HG02938 (cell line): ENCODE data around the gene MTCH1.
A peak's percentile ranks its signal among the peaks of the same experiment; 100 is the strongest.
"Not testable (repeated sequence)": the region's sequence is repeated elsewhere in the genome, so short reads cannot be mapped to it uniquely, and the experiment has no call there.

Experiments
- ATAC-seq: cut with Tn5 transposase; IDR thresholded peaks from one replicate; pipeline ENCODE4 v1.9.1; 2021; ENCODE audit warnings: mild to moderate bottlenecking, moderate library complexity; ENCODE audit not compliant: unreplicated experiment

The MTCH1 gene

GRCh38 chr6:36997811-36998722 lies 12.1 kb upstream of the MTCH1 start:
- no peak for ATAC-seq

DNA sequence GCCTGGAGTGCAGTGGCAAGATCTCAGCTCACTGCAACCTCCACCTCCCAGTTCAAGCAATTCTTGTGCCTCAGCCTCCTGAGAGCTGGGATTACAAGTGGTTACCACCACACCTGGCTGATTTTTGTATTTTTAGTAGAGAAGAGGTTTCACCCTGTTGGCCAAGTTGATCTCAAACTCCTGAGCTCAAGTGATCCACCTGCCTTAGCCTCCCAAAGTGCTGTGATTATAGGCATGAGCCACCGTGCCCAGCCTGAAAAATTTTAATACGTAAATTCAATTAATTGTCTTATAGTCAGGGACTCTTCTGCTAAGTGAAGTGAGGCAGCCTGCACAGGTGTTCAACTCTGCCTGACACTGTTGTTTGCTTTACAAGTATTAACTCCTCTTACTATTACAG lies 4.4 kb upstream of the MTCH1 start:
- not testable (repeated sequence) for ATAC-seq

- no peak for ATAC-seq
These were observed 3.3 kb upstream of the MTCH1 start for GRCh38 chr6:36989264-36989663.

DNA sequence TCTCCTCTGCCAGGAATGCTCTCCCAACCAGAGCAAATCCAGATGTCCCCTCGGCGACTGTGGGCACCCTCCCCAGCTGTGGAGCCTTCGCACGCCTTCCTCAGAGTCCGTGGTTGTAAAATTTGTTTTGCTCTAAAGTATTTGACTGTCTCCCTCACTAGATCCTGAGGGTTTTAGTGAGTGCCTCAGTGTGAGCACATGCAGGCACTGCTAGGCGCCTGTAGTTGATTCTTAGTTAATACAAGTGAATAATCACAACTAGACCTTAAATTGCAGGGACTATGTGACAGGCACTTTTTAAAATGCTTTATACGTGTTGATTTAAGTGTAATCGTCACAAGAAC lies 680 bp upstream of the MTCH1 start:
- ATAC-seq = peak; percentile 15

GRCh38 chr6:36985417-36985807 lies 584 bp downstream of the MTCH1 start:
- ATAC-seq = no peak

GRCh38 chr6:36984581-36985416 lies 1.2 kb downstream of the MTCH1 start:
- ATAC-seq = no peak

GRCh38 chr6:36983538-36983937 lies 2.5 kb downstream of the MTCH1 start:
- ATAC-seq = no peak

DNA sequence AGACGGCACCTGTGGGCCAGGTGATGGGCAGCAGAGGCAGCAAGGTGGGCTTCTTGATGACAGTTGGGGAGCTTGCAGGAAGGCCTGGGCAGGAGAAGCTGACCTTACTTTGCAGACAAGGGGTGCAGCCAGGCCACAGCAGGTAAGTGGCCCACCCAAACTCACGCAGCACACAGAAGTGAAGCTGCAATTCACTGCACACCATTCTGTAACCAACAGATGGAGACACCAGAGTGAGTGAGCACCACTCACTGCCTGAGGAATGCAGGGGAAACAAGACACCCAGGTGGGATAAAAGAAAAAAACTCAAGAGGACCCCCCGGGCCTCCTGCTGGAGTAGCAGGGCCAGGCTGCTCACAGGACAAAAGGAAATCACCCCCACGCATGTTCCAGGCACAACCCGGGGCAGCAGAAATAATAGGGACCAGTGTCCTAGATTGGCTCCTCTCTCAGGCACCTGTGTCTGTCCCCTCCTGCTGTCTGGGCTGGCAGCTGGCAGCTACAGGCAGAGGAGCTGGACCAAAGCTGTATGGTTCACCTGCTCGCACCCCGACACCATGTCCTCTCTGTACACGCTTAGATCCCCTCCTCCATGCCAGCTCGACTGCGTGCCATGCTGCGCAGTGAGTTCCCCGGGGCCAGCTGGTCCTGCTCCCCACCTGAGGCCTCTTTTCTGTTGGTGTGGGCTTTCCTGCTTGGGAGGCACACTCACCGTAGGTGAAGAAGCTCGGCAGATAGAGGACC lies 4.9 kb downstream of the MTCH1 start:
- ATAC-seq = no peak

- no peak for ATAC-seq
These were observed 5.9 kb downstream of the MTCH1 start for GRCh38 chr6:36980129-36980528.

GRCh38 chr6:36979347-36979742 lies 6.7 kb downstream of the MTCH1 start:
- no peak for ATAC-seq

DNA sequence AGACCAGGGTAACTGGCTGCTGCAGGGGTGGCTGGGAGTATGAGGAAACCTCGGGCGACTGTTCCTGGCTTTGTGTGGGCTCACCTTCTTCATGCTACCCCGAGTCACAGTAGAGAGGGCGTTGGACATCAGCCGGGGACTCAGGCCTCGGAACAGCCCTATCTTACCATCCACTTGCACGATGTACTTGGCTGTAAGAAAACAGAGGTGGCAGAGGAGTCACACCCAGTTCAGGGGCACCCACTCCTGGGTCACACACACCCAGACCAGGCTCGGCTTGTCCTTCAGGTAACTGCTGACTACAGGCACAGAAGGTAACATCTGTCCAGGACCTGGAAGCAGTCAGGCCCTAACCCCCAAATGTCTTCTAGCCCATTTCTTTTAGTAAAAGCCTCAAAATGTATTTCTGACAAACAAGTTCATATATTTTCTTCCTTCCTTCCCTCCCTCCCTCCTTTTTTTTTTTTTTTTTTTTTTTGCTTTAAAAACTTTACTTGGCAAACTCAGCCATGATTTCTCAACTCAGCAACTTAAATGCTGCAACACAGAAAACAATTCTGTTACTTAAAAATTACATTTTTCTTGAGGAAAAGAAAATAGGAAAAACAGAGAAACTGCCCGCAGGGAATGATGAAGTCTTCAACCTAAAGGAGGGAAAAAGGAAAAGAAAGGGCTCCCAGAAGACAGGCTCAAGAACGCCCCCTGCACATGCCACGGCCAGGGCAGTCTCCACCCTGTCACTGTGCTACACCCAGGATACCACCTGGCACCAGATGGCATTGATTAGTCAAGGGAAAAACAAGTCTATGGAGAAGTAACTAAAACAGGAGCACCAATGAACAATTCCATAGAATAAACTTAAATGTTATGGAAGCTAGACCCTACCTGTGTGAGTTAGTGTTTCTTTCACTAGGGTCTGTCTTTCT lies 7.3 kb downstream of the MTCH1 start:
- ATAC-seq = no peak

DNA sequence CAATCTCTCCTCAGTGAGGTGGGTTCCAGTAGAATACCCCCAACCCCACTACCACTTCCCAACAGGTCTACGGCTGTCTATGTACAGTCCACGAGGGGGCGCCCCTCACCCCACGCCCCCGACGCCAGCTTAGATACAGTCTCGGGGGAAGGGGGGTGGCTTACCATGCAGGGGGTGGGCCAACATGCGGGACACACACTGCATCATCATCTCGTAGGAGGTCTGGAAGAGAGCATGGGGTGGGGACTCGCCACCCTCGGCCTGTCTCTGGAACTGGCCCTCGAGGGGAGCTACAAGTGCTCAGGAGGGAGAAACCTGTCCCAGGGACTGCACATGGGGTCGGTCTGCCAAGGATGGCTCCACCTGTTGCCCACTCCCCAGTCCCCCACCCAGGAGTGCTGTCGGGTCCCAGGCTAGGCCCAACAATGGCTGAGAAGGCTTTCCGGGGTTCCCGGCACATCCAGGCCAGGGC lies 8.5 kb downstream of the MTCH1 start:
- no peak for ATAC-seq

DNA sequence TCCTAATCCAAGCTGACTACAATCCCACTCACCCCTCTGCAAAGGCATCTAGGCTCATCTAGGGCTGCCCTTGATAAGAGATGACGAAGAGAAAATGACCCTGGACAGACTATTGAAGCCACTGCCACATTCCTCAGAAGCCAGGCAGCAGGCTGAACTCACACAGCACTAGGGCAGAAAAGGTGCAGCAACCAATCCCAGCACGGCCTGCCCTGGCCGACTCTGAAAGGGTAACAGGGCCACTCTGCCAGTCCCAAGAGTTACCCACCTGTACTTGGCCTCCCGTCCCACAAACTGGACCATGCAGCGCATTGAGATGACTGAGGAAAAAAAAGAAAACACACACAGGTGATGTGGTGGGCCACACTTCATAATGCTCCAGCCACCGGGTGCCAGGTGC lies 9.1 kb downstream of the MTCH1 start:
- no peak for ATAC-seq

GRCh38 chr6:36976509-36976908 lies 9.5 kb downstream of the MTCH1 start:
- ATAC-seq = no peak

- no peak for ATAC-seq
These were observed 10.1 kb downstream of the MTCH1 start for GRCh38 chr6:36976007-36976264.

DNA sequence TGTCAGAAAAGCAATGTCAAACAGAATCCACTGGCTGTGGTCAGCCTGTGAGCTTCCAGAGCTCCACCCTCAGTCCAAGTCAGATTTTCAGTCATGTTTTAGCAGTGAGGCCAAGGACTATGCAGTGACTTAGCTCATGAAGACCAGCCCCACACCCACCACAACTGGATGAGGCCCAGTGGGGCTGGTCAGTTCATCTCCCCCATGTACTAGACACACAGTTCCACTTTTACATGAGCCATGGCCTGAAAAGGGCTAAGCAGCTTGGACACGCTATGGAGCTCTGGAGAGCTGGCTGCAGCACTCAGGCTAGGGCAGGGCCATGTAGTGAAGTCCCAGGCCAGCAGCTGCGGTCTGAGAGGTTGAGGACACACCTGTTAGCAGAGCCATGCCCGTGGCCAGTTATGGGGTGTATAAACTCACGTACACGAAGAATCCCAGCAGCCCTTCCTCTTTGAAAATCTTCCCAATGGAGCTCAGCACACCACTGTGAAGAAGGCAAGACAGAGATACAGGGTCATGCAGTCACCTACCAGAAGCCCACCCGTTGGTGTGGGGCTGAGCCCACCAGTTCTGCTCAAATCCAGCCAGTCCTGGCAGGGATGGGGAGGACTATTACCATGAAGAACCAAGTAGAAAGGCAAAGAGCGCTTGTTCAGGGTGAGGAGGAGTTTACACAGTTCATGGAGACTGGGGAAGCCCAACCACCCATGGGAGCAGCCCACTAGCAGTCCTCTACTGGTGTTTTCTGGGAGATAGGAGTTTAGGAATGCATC lies 10.6 kb downstream of the MTCH1 start:
- ATAC-seq = no peak

GRCh38 chr6:36973647-36974046 lies 12.3 kb downstream of the MTCH1 start:
- no peak for ATAC-seq

DNA sequence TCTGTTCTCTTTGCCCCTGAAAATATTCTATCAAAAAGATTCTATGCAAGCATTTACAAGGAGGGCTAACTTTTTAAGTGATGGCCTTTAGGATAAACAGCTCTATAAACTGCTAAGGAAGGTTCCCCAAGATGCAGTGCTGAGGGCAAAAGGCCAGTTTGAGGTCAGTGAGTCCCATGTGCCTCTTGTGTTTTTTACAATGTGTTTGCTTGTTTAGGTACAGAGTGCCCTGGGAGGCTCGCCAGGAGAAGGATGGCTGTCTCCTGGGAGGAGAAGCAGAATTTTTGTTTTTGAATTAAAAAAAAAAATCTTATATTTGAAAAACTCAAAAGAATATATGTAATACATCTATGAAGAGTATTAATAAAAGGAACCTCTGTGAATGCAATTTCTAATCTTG lies 12.8 kb downstream of the MTCH1 start:
- ATAC-seq = no peak

- ATAC-seq = no peak
These were observed 13.9 kb downstream of the MTCH1 start for GRCh38 chr6:36971921-36972673.
